IPS-NIHi11 (cell line): ENCODE data around the gene TMPRSS7.

ENCODE experiments used
- DNase-seq: peaks from one replicate; pipeline ENCODE4 v3.0.0; 2012; ENCODE audit warnings: mixed read lengths, low spot score

The TMPRSS7 gene

GRCh38 chr3:112034436-112034835 lies at the start of gene TMPRSS7:
TSS of gene TMPRSS7 (plus strand) at chr3:112034736. CDS start at chr3:112034846, 110 bp downstream.
- no peak for DNase-seq

GRCh38 chr3:111986800-111987199 lies 47.7 kb upstream of the TMPRSS7 start:
- no peak for DNase-seq

- peak; percentile 41 for DNase-seq
Observed at GRCh38 chr3:111989061-111989678, 45.4 kb upstream of the TMPRSS7 start.

- no peak for DNase-seq
Observed at GRCh38 chr3:111993038-111993437, 41.5 kb upstream of the TMPRSS7 start.

- DNase-seq, result peak; percentile 73
Observed at GRCh38 chr3:111998636-111999483, 35.7 kb upstream of the TMPRSS7 start, which contains the start of gene TAGLN3. TSS of gene TAGLN3 (plus strand) at chr3:111998922. CDS start at chr3:111999423, 501 bp downstream.

GRCh38 chr3:111999484-112000324 lies 34.8 kb upstream of the TMPRSS7 start:
- no peak for DNase-seq

- no peak for DNase-seq
Observed at GRCh38 chr3:112000367-112000771, 34.2 kb upstream of the TMPRSS7 start.

- DNase-seq, result no peak
Observed at GRCh38 chr3:112000966-112001365, 33.6 kb upstream of the TMPRSS7 start.

GRCh38 chr3:112001526-112001925 lies 33.0 kb upstream of the TMPRSS7 start:
- DNase-seq, result no peak

- DNase-seq, result no peak
Observed at GRCh38 chr3:112002096-112002971, 32.2 kb upstream of the TMPRSS7 start.

- DNase-seq, result no peak
Observed at GRCh38 chr3:112003321-112004080, 31.0 kb upstream of the TMPRSS7 start.

- DNase-seq, result no peak
Observed at GRCh38 chr3:112004187-112004586, 30.3 kb upstream of the TMPRSS7 start.

- DNase-seq, result no peak
Observed at GRCh38 chr3:112004669-112005068, 29.9 kb upstream of the TMPRSS7 start.

- DNase-seq, result no peak
Observed at GRCh38 chr3:112005091-112005672, 29.4 kb upstream of the TMPRSS7 start.

GRCh38 chr3:112007633-112008032 lies 26.9 kb upstream of the TMPRSS7 start:
- DNase-seq, result no peak

GRCh38 chr3:112009670-112010069 lies 24.9 kb upstream of the TMPRSS7 start:
- DNase-seq, result no peak

- no peak for DNase-seq
Observed at GRCh38 chr3:112010636-112011035, 23.9 kb upstream of the TMPRSS7 start.

- no peak for DNase-seq
Observed at GRCh38 chr3:112011376-112011940, 23.1 kb upstream of the TMPRSS7 start.

GRCh38 chr3:112012205-112012992 lies 22.1 kb upstream of the TMPRSS7 start:
- DNase-seq, result no peak
